Hematopoietic multipotent progenitor cell treated with erythropoietin and hydrocortisone succinate and interleukin-3 and kit ligand, for 4 days (in vitro differentiated cells): ENCODE results near the gene CERCAM.

ENCODE experiments used
- DNase-seq: peaks from one replicate; pipeline ENCODE4 v3.0.0-alpha.2; 2015

CERCAM gene

DNA sequence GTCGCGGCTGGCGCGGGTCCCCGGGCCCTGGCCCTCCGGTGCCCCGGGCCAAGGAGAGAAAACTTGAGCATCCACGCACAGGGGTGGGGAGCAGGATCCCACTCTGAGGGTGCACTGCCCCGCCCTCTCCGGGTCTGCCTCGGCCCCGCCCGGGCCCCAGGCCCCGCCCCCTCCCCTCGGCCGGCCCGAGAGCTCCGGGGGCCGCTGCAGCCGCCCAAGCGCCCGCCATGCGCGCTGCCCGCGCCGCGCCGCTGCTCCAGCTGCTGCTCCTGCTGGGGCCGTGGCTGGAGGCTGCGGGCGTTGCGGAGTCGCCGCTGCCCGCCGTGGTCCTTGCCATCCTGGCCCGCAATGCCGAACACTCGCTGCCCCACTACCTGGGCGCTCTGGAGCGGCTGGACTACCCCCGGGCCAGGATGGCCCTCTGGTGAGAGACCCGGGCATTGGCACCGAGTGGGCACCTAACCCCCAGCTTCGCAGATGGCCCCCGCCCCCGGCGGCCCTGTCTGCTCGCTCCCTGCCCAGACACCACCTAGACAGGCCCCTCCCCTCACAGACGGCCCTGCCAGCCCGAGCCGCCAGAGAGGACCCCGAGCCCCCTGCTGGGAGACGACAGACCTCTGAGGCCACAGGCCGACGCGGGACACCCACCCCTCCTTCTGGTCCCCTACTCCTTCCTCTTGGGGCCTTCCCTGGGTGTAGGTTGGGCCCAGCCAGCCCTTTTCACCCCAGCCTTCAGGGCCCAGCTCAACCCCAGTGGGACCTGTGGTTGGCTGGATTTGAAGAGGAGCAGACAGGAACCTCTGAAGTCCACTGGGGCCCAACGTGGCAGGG lies at the start of gene CERCAM:
CERCAM (plus strand) TSS at position 207 of the 831 bp plus-strand sequence; CDS start at position 228, 21 bp downstream.
- peak; percentile 78 for DNase-seq

GRCh38 chr9:128371630-128372117 lies 49.0 kb upstream of the CERCAM start:
- no peak for DNase-seq

GRCh38 chr9:128372188-128372641 lies 48.4 kb upstream of the CERCAM start:
- peak; percentile 72 for DNase-seq

- peak; percentile 41 for DNase-seq
These were observed 47.9 kb upstream of the CERCAM start for GRCh38 chr9:128372784-128373183.

DNA sequence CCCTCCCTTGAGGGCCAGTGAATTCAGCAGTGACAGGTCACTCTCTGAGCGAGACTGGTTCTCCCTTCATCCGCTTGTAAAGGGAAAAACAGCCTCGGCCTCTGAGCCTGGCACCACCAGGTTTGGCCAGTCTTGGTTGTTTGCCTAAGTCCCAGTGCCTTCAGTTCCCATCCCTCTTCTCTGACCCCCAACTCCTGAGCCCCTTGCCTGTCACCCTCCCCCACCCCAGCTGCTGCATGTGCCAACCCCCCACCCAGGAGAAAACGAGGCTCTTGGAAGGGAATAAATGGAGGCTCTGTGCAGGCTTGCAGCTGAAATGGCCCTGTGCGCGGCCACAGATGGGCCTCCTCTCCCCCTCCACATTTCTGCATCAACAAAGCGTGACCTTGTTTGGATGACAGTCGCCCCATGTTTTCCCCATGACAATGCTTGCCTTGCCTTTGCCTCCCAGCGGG lies 46.4 kb upstream of the CERCAM start:
- no peak for DNase-seq

GRCh38 chr9:128375865-128376264 lies 44.8 kb upstream of the CERCAM start:
- no peak for DNase-seq

GRCh38 chr9:128382261-128382660 lies 38.4 kb upstream of the CERCAM start:
- DNase-seq, result no peak

- DNase-seq, result no peak
These were observed 37.5 kb upstream of the CERCAM start for GRCh38 chr9:128383007-128383753.

DNA sequence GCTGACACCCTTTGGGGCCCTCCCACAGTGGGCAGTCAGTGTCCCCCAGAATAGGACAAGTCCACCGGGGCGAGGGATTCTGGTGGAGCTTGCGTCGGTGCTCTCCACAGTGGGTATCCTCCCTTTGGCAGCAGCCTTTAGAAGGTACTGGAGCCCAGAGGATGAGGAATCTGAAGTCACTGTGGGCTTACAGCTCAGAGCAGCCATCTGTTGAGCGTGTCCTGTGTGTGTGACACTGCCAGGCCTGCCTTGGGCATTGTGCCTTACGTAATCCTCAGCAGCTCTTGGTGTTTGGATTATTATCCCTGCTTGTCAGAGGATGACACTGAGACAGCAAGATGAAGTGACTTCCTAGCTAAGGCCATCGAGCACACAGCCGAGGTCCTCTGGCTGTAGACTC lies 36.9 kb upstream of the CERCAM start:
- DNase-seq, result no peak

GRCh38 chr9:128384801-128385495 lies 35.7 kb upstream of the CERCAM start:
- no peak for DNase-seq

GRCh38 chr9:128385496-128386460 lies 34.9 kb upstream of the CERCAM start:
- no peak for DNase-seq

- no peak for DNase-seq
These were observed 32.5 kb upstream of the CERCAM start for GRCh38 chr9:128388150-128388549.

DNA sequence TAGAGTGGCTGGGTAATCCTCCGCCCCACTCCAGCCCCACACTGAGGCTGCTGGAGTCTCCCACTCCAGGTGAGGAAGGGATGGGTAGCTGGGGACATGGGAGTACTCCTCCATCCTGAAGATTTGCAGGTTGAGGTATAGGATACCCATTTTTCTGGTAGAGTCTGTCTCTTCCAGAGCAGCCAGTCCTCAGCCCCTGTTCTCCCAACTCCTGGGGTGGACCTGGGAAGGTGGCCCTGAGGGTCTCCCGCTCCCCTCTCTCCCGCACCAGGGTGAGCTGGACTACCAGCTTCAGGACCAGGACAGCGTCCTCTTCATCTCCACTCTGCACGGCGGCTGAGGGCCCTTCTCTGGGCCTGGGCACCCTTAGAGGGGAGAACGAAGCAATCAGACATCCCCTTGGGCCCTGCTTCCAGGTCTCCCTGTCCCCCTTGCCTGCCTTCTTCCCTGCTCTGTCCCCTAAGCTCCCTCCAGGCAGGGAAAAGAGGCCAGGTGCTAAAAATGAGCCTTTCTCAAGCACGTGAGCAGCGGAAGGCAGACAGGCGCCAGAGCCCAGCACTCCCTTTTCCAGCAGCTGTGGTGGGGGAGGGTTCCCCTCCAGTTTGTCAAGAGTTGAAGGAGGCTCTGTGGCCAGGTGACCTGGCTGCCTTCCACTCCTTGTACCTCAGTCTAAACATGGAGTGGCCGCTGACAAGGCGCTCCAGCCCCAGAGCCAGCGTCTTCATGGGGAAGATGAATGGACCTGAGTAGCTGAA lies 31.1 kb upstream of the CERCAM start:
- DNase-seq, result no peak

- DNase-seq, result no peak
These were observed 30.4 kb upstream of the CERCAM start for GRCh38 chr9:128390150-128390812.

DNA sequence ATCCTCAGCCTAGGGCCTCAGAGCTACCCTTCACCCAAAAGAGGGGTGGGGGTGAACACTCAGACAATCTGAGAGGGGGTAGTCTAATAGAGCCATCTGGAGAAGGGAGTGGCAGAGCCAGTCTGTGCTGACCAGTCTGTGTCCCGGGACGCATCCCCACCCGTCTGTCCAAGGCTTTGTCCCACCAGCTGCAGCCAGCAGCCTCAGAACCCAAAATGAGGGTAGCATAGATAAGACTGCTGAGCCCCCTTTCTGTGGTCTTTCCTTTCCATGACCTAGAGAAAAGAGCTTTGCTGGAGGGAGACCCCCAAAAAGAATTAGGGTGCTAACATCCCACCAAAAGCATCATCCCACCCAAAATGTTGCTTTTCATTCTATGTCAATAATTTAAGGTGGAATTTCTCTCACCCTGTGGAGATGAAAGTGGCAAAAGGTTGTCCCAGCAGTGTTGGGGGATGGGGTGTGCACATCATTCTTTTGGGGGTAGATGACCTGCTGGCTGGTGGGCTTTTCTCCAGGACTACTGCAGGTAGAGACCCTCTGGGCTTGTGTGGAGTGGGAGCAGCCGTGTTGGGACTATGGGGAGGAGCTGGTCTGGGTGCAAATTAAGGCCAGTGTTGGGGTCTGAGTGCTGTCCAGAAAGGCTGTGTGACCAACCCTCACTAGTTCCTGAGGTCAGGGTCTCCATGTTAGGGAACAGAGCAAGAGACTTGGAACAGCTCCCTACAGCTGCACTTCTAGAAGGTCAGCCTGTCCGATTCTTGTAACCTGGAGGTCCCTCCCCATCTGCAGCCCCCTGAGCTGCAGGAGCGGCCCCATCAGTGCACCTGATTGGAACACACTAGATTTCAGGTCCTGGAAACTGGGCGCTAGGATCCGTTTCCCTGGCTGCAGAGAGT lies 29.6 kb upstream of the CERCAM start:
- no peak for DNase-seq

DNA sequence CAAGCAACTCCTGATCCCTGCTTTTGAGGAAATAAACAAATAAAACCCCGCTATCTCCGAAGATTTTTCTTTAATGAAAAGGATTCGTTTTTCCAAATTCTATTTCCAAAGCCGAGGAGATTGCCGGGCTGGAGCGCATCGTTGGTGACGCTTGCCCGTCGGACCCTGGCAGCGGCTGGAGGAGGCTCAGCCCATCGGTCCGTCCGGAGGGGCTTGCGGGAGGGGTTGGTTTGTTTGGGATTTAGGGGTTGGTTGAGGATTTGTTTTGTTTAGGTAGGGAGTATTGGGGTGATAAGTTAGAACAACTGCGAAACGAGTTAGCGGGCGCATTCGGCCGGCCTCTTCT lies 28.7 kb upstream of the CERCAM start:
- DNase-seq, result no peak

- DNase-seq, result no peak
These were observed 28.1 kb upstream of the CERCAM start for GRCh38 chr9:128392302-128393144.

- no peak for DNase-seq
These were observed 27.4 kb upstream of the CERCAM start for GRCh38 chr9:128393145-128393775.
